ENCODE measurements around the gene NPAS2.

NPAS2 gene
- 0.31 to 1.5 reads per million in 2 donors for total RNA-seq

DNA sequence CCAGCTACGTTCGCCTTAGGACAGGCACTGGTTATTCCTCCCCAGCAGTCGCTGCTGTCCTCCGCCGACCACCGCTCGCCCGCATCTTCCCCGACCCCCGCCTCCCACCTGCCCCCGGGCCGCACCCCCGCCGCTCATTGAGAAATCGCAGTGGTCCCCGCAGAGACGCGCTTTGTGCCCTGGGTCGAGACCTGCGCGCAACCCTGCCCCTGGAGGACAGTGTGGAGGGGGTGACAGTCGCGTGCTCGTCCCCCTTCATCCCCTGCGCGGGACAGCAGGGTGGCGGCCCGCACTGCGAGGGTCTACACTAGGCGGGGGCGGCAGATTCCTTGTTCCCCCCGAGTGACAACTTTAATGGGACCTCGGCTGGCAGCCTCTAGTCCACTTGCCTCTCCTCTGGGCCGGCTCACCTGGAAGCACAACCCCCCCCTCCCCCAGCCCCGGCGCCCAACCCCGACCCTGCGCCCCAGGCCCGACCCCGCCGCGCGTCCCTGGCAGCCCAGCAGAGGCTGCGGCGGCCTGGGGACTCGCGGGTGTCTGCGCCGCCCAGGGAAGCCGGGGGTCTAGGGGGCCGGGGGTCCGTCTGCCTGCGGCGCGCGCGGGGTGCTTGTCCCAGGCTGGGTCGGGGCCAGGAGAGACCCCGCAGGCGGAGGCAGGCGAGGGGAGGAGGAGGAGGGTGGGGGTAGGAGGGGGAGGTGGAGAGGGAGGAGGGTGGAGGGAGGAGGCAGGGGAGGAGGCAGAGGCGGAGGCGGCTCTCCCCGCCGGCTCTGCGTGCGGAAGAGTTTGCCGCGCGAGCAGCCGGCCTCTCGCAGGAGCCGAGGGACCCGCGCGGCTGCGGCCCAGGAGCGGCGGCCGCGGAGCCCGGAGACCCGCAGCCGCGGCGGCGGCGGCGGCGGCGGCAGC lies at the start of gene NPAS2:
NPAS2 (plus strand) TSS at position 770 of the 903 bp plus-strand sequence. CDS start 84,616 bp downstream, outside the sequence.
- no peak for DNase-seq

DNA sequence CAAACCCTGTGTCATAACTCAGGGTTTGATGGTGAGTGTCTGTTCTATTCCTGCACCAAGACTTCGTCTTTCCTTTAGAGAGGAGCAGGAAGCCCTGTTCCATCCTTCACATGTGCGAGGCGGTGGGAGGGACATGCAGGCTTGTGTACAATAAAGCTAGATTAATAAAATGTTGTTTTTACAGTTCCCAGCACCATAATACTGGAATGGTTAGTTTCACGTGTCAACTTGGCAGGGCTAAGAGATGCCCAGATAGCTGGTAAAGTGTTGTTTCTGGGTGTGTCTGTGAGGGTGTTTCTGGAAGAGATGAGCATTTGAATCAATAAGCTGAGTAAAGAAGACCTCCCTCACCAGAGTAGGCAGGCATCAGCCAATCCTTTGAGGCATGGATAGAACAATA lies 48.8 kb upstream of the NPAS2 start:
- DNase-seq: no peak

- no peak for DNase-seq
Measured at GRCh38 chr2:100773538-100773937, 46.4 kb upstream of the NPAS2 start.

GRCh38 chr2:100776445-100776844 lies 43.5 kb upstream of the NPAS2 start:
- no peak for DNase-seq

DNA sequence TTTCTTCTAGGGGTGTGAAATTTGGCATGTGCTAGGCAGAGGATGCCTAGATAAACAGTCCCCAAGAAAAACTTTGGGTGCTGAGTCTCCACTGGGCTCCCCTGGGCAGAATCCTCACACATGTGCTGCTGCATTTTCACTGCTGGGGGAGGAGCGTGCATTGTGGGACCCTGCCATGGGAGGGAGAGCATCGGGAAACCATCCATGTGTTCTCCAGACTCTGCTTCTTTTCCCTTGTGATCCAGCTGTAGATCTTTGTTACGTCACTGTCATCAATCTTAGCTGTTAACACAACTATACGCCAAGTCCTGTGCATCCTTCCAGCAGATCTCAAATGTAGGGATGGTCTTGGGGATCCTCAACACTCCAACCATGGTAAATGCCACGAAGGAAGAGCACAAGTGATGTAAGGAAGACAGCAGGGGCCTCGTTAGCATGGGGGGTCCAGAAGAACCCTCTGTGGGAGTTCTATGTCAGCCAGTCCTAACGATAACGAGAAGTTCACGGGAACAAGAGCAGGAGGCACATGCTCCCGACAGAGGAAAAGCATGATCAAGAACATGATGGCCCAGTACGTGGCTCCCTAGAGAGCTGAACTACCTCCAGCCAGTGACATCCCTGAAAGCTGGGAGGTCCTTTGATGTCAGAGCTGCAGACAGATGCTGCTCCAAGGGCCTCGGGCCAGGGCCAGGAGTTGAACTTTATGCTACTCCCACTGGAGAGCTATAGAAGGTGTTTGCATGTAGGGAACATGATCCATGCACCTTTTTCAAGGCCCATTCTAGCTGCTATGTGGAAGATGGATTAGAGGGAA lies 41.1 kb upstream of the NPAS2 start:
- DNase-seq: no peak

DNA sequence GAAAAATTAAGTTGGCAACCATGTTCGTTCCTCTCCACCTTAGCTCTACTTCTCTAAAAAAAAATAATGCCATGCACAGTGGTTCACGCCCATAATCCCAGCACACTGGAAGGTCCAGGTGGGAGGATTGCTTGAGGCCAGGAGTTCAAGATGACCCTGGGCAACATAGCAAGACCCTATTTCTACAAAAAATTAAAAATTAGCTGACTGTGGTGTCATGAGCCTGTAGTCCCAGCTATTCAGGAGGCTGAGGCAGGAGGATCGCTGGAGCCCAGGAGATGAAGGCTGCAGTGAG lies 40.1 kb upstream of the NPAS2 start:
- no peak for DNase-seq

- no peak for DNase-seq
Measured at GRCh38 chr2:100780203-100781008, 39.5 kb upstream of the NPAS2 start.

GRCh38 chr2:100781009-100781325 lies 39.0 kb upstream of the NPAS2 start:
- DNase-seq: no peak

DNA sequence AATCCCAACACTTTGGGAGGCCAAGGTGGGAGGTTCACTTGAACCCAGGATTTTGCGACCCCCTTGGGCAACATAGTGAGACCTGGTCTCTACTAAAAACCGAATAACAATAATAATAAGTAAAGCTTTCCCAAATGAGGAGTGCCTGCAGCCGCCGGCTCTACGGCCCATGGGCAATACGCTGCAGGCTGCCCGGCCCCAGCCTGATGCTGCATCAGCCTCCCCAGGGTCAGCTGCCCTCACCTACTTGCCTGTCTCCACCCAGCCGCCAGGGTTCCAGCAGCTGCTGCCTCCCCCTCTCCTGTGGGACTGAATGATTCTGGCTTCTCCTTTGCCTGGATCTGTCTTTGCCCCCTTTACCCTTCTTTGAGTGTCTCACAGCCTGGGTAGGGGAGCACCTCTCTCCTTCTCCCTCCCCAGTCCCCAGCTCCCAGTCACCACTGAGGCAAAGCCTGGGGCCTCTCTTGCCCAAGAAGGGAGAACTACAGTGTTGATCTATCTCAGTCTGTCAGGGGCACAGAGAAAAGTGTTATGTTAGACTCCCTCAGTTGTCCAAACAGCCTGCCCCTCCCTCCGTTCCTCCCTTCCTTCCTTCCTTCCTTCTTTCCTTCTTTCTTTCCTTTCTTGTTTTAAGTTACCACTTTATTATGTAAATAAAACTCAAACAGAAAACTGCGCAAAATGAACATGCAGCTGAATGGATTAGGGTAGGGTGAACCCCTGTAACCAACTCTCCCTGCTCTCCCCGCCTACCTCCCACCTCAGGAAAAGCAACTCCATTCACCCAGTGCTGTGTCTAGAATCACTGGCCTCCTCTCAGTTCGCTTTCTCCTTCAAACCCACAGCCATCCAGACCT lies 38.2 kb upstream of the NPAS2 start:
- DNase-seq: no peak

- DNase-seq: no peak
Measured at GRCh38 chr2:100782380-100782878, 37.5 kb upstream of the NPAS2 start.

DNA sequence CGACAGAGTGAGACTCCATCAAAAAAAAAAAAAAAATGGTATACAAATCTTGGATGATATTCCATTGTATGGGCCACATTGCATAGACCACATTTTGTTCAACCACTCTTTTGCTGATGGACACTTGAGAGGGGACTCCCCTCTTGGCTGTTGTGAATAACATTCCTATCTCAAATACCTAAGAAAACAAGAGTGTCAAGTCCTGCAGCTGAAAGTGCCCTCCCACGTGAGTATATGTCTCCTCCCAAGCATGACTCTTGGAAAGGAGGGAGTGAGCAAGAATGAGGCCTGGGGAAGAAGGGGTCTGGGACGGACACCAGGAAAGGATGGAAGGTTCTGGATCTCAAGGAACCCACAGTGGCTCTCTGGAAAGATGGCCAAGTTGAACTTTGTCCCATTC lies 36.0 kb upstream of the NPAS2 start:
- DNase-seq: no peak

DNA sequence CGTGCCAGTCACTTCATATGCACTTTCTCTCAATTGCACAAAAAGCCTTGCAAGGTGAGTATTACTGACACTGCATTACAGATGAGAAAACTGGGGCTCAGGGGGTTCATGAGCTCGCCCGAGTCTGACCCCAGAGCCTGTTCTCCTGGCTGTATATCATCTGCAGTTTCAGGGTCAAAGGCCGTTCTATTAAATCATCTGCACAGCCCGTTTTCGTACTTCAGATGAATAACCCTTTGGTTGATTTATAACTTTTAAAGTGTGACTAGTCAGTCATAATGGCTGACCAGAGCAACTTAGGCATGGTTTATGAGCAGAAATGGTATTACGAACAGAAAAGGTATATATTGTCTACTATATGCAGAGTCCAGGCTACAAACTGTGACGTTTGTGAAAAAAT lies 35.3 kb upstream of the NPAS2 start:
- no peak for DNase-seq

GRCh38 chr2:100785626-100786296 lies 34.2 kb upstream of the NPAS2 start:
- no peak for DNase-seq

DNA sequence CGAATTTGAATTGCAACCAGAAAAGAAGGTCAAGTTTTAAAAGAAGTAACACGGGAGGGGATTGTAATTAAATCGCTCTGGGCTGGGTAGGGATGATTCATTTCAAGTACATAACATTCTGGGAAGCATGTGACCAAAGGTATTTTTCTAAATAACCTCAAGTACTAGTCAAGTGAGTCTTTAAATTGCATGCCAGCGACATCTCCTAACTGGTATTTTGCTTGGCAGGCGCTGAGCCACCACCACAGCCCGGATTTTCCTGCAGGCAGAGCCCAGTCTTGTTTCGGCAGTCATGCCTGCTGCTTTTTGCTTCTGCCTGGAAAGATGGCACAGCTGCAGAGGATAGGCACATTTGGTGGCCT lies 33.7 kb upstream of the NPAS2 start:
- no peak for DNase-seq

DNA sequence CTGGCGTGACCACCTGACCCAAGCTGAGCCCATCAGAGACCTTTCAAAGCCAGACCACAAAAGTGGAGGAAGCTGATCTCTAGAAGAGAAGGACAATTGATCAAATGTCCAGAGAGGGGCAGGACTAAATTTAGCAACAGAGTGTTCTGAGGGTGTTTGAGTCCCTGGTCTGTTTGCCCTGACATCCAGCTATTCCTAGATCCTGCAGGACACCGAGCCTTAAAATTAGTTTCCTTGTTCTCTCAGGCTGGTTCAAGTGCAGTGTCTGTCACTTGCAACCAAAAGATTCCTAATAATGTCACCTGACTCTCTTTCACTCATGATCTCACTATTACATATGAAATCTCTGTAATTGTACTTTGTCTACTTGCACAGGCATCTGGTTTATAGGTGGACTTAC lies 33.0 kb upstream of the NPAS2 start:
- DNase-seq: no peak

DNA sequence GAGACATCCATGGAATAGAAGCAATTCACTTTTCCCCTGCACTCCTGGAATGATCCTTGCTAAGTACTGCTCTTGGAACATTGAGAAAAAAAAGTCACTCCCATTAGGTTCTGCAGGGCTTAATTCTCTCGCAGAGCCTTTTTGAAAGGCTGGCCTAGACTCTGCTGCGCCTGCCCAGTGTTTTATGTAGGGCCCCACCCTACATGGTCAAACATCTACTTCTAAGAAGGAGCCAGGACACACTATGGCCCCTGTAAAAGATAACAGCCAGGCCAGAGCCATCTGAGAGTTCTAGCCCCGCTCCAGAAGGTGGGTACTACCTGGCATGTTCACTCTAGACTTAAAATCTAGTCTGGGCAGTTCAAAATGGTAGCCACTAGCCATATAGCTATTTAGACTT lies 30.6 kb upstream of the NPAS2 start:
- no peak for DNase-seq

DNA sequence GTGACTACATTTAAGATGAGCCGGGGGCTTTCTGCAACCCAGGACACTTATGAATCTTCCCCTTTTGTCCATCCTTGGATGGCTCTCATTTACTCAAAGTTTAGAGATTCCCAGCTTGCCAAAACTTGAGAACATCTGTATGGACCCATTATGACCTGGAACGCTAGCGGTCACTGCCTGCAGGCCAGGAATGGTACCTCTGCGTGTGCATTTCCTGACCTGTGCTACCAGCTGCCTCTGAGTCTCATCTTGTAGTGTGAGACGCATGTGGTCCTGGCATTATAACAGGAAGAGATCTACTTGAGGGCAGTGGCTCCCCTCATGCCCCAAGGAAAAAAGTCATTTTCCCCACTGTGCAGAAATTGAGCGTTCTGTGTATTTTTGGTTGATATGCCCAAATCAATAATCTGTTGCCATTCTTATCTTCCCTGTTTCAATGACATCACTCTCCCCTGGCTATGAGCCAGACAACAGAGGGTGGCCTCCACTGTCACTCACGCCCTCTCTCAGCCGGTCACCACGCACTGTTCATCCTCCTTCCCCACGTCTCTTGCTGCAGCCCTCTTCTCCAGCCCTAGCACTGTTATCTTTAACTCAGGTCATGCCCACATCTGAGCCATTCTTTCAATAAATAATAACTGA lies 28.5 kb upstream of the NPAS2 start:
- DNase-seq: no peak

DNA sequence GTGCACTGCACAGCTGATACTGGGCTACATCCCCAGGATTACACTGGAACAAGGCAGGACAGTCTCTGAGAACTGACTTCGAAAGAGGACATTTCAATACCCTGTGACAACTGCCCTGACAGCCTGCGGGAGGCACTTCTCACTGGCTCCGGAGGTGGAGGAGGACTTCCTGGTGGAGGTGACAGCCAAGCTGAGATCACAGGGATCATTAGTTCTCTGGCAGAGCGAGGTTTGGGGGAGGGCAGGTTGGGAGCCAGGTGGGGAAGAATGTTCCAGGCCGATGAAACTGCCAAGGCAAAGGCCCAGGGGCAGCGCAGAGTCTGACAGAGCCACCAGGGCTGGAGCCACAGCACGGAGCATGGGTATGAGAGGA lies 28.0 kb upstream of the NPAS2 start:
- no peak for DNase-seq

DNA sequence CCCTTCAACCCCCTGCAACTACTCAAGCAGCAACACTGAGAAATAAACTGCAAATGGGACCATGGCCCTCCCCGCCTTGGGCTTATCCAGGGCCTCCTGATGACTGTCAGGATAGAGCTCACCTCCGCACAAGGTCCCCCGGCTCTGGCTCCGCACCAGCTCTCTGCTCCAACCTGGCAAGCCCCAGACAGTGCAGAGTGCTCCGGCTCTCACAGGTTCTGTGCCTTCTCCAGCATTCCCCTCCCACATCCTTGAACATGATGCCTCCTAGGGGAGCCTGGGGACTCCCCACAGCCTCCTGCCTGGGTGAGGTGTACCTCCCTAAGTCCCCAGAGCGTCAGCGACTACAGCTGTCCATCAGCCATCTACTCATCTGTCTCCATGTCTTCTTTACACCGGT lies 26.7 kb upstream of the NPAS2 start:
- no peak for DNase-seq

GRCh38 chr2:100793982-100794381 lies 26.0 kb upstream of the NPAS2 start:
- no peak for DNase-seq

DNA sequence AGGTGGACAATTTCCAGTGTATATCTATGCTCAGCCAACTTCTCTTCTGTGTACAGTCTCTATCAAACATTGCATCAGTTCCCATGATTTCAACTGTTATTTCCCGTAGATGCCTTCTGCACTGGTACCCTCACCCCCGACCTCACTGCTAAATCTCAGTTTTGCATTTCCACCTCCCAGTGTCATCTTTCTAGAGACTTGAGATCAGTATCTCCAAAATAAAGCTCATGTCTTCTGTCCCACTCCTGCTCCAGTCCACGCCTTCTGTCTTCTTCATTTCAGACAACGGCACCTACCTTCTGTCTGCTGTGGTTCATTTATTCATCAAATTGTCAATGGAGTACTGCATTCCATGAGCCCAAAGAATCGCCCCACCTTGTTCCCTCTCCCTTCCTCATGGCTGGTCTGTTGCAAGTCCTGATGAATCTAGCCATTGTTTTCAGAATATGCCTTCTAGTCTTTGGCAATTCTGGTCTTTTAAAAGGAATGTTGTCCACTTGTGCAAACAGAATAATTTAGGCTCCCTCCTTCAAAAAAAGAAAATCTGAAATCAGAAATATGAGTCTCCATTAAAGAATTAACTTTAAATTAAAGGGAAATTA lies 23.3 kb upstream of the NPAS2 start:
- DNase-seq: no peak
